Smooth muscle cell of the pulmonary artery (primary cell): ENCODE measurements around the gene MSTN. TPM values are rescaled to one million over a fixed set of nuclear protein-coding genes. Genes with fewer than 3 reads are reported as not detected.

ENCODE experiments used
- total RNA-seq: library from RNA; depleted of rRNA; stranded (reverse); fragments of >200 nt; gene quantifications from 2 replicates; pipeline ENCODE4 v1.2.3, GENCODE V29; 2014

The MSTN gene
- 0.10 and 0.13 TPM in 2 replicates for total RNA-seq

GRCh38 chr2:190062601-190063000 is at the start of gene MSTN:
Gene MSTN (minus strand): TSS chr2:190062729. CDS start chr2:190062596, 133 bp downstream.

